Activated naive CD8-positive, alpha-beta T cell treated with anti-CD3 and anti-CD28 coated beads, Interleukin-2, amount 10 ng/mL, durations not matched to agents 7 days and 5 days (primary cell): ENCODE results near the gene SLC35B4. TPM values are rescaled to one million over a fixed set of nuclear protein-coding genes. Genes with fewer than 3 reads are reported as not detected.

Source experiments
- ATAC-seq: fragments of 150-1000 bp; cut with Tn5 transposase; one replicate; pipeline ENCODE4 v1.10.0; 2021; ENCODE audit warnings: low read depth, moderate library complexity
- POLR2A ChIA-PET: fragments of 350-600 bp; sonication (Branson Sonifier 250); formaldehyde crosslinking; loops from one replicate; lab custom pipeline; 2021; ENCODE audit warnings: antibody characterized with exemption; lab: Charles Lee
- DNase-seq: peaks from one replicate; pipeline ENCODE4 v3.0.0; 2021
- H3K27ac Mint-ChIP-seq: one replicate; pipeline ENCODE4 v1.8.0; 2022; ENCODE audit warnings: mild to moderate bottlenecking, mixed read lengths
- H3K27me3 Mint-ChIP-seq: one replicate; pipeline ENCODE4 v1.8.0; 2022; ENCODE audit warnings: mild to moderate bottlenecking, moderate library complexity, mixed read lengths
- H3K36me3 Mint-ChIP-seq: one replicate; pipeline ENCODE4 v1.8.0; 2021; ENCODE audit warnings: mild to moderate bottlenecking, mixed read lengths
- H3K4me1 Mint-ChIP-seq: one replicate; pipeline ENCODE4 v1.8.0; 2021; ENCODE audit warnings: mixed read lengths
- H3K4me3 Mint-ChIP-seq: one replicate; pipeline ENCODE4 v1.8.0; 2022; ENCODE audit warnings: mild to moderate bottlenecking, moderate library complexity, mixed read lengths
- H3K9me3 Mint-ChIP-seq: one replicate; pipeline ENCODE4 v1.8.0; 2021; ENCODE audit warnings: mixed read lengths
- total RNA-seq, 2 experiments: library from RNA; stranded (reverse); gene quantifications; one replicate each; pipeline ENCODE4 v1.2.3, GENCODE V29; 2021

SLC35B4 gene
- total RNA-seq, 2 experiments from 2014 or later: 13.3 to 13.8 TPM

- ATAC-seq: no peak
- Mint-ChIP-seq H3K9me3 (no peaks in the 10 kb centered on the region), H3K36me3 (no peaks in the 10 kb centered on the region), H3K27me3 (peaks cover 7% of the 10 kb centered on the region), H3K4me3 (no peak overlapping the region), H3K27ac (no peak overlapping the region), H3K4me1 (peaks cover 4% of the 10 kb centered on the region)
- POLR2A ChIA-PET: no interaction called here
- no peak for DNase-seq
These were observed 34.0 kb upstream of the SLC35B4 start for GRCh38 chr7:134350709-134351108.

- Mint-ChIP-seq H3K4me1 (peaks cover 4% of the 10 kb centered on the region), H3K4me3 (no peak overlapping the region), H3K36me3 (no peaks in the 10 kb centered on the region), H3K9me3 (no peaks in the 10 kb centered on the region), H3K27me3 (peaks cover 11% of the 10 kb centered on the region), H3K27ac (no peak overlapping the region)
- POLR2A ChIA-PET: no interaction called here
- DNase-seq (no peak), ATAC-seq (no peak)
These were observed 30.8 kb upstream of the SLC35B4 start for GRCh38 chr7:134347567-134347966.

- Mint-ChIP-seq H3K27ac (no peak overlapping the region), H3K4me3 (no peak overlapping the region), H3K9me3 (no peaks in the 10 kb centered on the region), H3K27me3 (peaks cover 8% of the 10 kb centered on the region), H3K36me3 (no peaks in the 10 kb centered on the region), H3K4me1 (peaks cover 4% of the 10 kb centered on the region)
- POLR2A ChIA-PET: no interaction called here
- ATAC-seq: no peak
- DNase-seq: no peak
These were observed 27.1 kb upstream of the SLC35B4 start for GRCh38 chr7:134343796-134344195.

- Mint-ChIP-seq H3K36me3 (no peaks in the 10 kb centered on the region), H3K27ac (no peak overlapping the region), H3K4me3 (no peak overlapping the region), H3K4me1 (peaks cover 4% of the 10 kb centered on the region), H3K27me3 (peaks cover 8% of the 10 kb centered on the region), H3K9me3 (no peaks in the 10 kb centered on the region)
- POLR2A ChIA-PET: no interaction called here
- DNase-seq: no peak
- no peak for ATAC-seq
These were observed 26.4 kb upstream of the SLC35B4 start for GRCh38 chr7:134343136-134343535.

- H3K36me3 Mint-ChIP-seq: no peaks in the 10 kb centered on the region
These were observed 22.7 kb upstream of the SLC35B4 start for GRCh38 chr7:134339475-134339874.

GRCh38 chr7:134337980-134338379 lies 21.2 kb upstream of the SLC35B4 start:
- POLR2A ChIA-PET: interaction anchor here (0.5 kb wide), 1 partner anchor 343 kb away, joined by 4 read pairs; no protein-coding TSS in a partner anchor
- H3K27ac Mint-ChIP-seq: no peak overlapping the region
- peaks cover 3% of the 10 kb centered on the region for H3K27me3 Mint-ChIP-seq
- no peaks in the 10 kb centered on the region for H3K4me1 Mint-ChIP-seq
- DNase-seq: no peak
- H3K36me3 Mint-ChIP-seq: no peaks in the 10 kb centered on the region
- H3K9me3 Mint-ChIP-seq: peaks cover 3% of the 10 kb centered on the region
- no peak for ATAC-seq
- H3K4me3 Mint-ChIP-seq: no peak overlapping the region

More at GRCh38 chr7:134339475-134339874, 22.7 kb upstream of the SLC35B4 start:
- DNase-seq: no peak
- peaks cover 3% of the 10 kb centered on the region for H3K9me3 Mint-ChIP-seq
- POLR2A ChIA-PET: no interaction called here
- no peak overlapping the region for H3K4me3 Mint-ChIP-seq
- H3K4me1 Mint-ChIP-seq: no peaks in the 10 kb centered on the region
- ATAC-seq: no peak
- no peak overlapping the region for H3K27ac Mint-ChIP-seq
- H3K27me3 Mint-ChIP-seq: peaks cover 5% of the 10 kb centered on the region

- no peaks in the 10 kb centered on the region for H3K4me1 Mint-ChIP-seq
- H3K4me3 Mint-ChIP-seq: no peak overlapping the region
- ATAC-seq: no peak
- no peak overlapping the region for H3K27ac Mint-ChIP-seq
- no peak for DNase-seq
- no peaks in the 10 kb centered on the region for H3K36me3 Mint-ChIP-seq
- peaks cover 7% of the 10 kb centered on the region for H3K27me3 Mint-ChIP-seq
- peaks cover 3% of the 10 kb centered on the region for H3K9me3 Mint-ChIP-seq
- POLR2A ChIA-PET: no interaction called here
These were observed 17.7 kb upstream of the SLC35B4 start for GRCh38 chr7:134334408-134334807.

GRCh38 chr7:134333943-134334342 lies 17.2 kb upstream of the SLC35B4 start:
- Mint-ChIP-seq H3K4me3 (no peak overlapping the region), H3K36me3 (no peaks in the 10 kb centered on the region), H3K27ac (no peak overlapping the region), H3K9me3 (peaks cover 3% of the 10 kb centered on the region), H3K27me3 (peaks cover 4% of the 10 kb centered on the region), H3K4me1 (no peaks in the 10 kb centered on the region)
- POLR2A ChIA-PET: no interaction called here
- no peak for DNase-seq
- ATAC-seq: no peak

GRCh38 chr7:134332892-134333291 lies 16.2 kb upstream of the SLC35B4 start:
- Mint-ChIP-seq H3K36me3 (no peaks in the 10 kb centered on the region), H3K4me3 (no peak overlapping the region)

GRCh38 chr7:134331393-134331792 lies 14.7 kb upstream of the SLC35B4 start:
- ATAC-seq (no peak), DNase-seq (no peak)
- POLR2A ChIA-PET: no interaction called here
- H3K36me3 Mint-ChIP-seq: no peaks in the 10 kb centered on the region
- no peak overlapping the region for H3K27ac Mint-ChIP-seq
- peaks cover 4% of the 10 kb centered on the region for H3K27me3 Mint-ChIP-seq
- no peak overlapping the region for H3K4me3 Mint-ChIP-seq
- peaks cover 3% of the 10 kb centered on the region for H3K9me3 Mint-ChIP-seq
- peaks cover 3% of the 10 kb centered on the region for H3K4me1 Mint-ChIP-seq

More at GRCh38 chr7:134332892-134333291, 16.2 kb upstream of the SLC35B4 start:
- POLR2A ChIA-PET: no interaction called here
- Mint-ChIP-seq H3K9me3 (peaks cover 3% of the 10 kb centered on the region), H3K27me3 (peaks cover 4% of the 10 kb centered on the region), H3K4me1 (peaks cover 1% of the 10 kb centered on the region), H3K27ac (no peak overlapping the region)
- DNase-seq: no peak
- ATAC-seq: no peak

GRCh38 chr7:134330974-134331373 lies 14.2 kb upstream of the SLC35B4 start:
- Mint-ChIP-seq H3K27me3 (peaks cover 4% of the 10 kb centered on the region), H3K9me3 (peaks cover 3% of the 10 kb centered on the region), H3K36me3 (no peaks in the 10 kb centered on the region), H3K4me1 (peaks cover 3% of the 10 kb centered on the region), H3K27ac (no peak overlapping the region), H3K4me3 (no peak overlapping the region)
- no peak for ATAC-seq
- POLR2A ChIA-PET: no interaction called here
- DNase-seq: no peak

GRCh38 chr7:134329614-134330346 lies 13.1 kb upstream of the SLC35B4 start:
- H3K36me3 Mint-ChIP-seq: no peaks in the 10 kb centered on the region
- DNase-seq (no peak), ATAC-seq (no peak)
- peaks cover under 1% of the 10 kb centered on the region for H3K9me3 Mint-ChIP-seq
- H3K4me3 Mint-ChIP-seq: no peak overlapping the region
- no peak overlapping the region for H3K27ac Mint-ChIP-seq
- H3K27me3 Mint-ChIP-seq: peaks cover 4% of the 10 kb centered on the region
- H3K4me1 Mint-ChIP-seq: peaks cover 3% of the 10 kb centered on the region
- POLR2A ChIA-PET: no interaction called here

- Mint-ChIP-seq H3K9me3 (no peaks in the 10 kb centered on the region), H3K4me3 (no peak overlapping the region), H3K36me3 (no peaks in the 10 kb centered on the region), H3K27ac (no peak overlapping the region), H3K4me1 (peaks cover 3% of the 10 kb centered on the region), H3K27me3 (peaks cover 4% of the 10 kb centered on the region)
- DNase-seq (no peak), ATAC-seq (no peak)
- POLR2A ChIA-PET: no interaction called here
These were observed 12.2 kb upstream of the SLC35B4 start for GRCh38 chr7:134328900-134329299.

- peak; percentile 38 for DNase-seq
- H3K4me3 Mint-ChIP-seq: no peak overlapping the region
- peaks cover 4% of the 10 kb centered on the region for H3K27me3 Mint-ChIP-seq
- H3K36me3 Mint-ChIP-seq: no peaks in the 10 kb centered on the region
- H3K4me1 Mint-ChIP-seq: peaks cover 3% of the 10 kb centered on the region
- H3K9me3 Mint-ChIP-seq: no peaks in the 10 kb centered on the region
- H3K27ac Mint-ChIP-seq: no peak overlapping the region
- POLR2A ChIA-PET: no interaction called here
- ATAC-seq: peak; percentile 87
These were observed 11.2 kb upstream of the SLC35B4 start for GRCh38 chr7:134327896-134328295.
